Breast epithelium (tissue), 3 donors: ENCODE data around the gene RAET1G.

ENCODE experiments used
- POLR2AphosphoS5 ChIP-seq, 3 donors: sonication (generic); formaldehyde crosslinking; IDR thresholded peaks; one replicate each; pipeline ENCODE4 v1.6.1; 2017; ENCODE audit warnings: antibody characterized with exemption in 3 of 3
- TF ChIP-seq, protein P1 (sequence below), 3 donors: fragments of 450-650 bp; IDR thresholded peaks; one replicate each; pipeline ENCODE4 v1.5.1; 2016 to 2017; ENCODE audit warnings: antibody characterized with exemption in 3 of 3, mild to moderate bottlenecking in 3 of 3, moderate library complexity in 3 of 3

DNA sequence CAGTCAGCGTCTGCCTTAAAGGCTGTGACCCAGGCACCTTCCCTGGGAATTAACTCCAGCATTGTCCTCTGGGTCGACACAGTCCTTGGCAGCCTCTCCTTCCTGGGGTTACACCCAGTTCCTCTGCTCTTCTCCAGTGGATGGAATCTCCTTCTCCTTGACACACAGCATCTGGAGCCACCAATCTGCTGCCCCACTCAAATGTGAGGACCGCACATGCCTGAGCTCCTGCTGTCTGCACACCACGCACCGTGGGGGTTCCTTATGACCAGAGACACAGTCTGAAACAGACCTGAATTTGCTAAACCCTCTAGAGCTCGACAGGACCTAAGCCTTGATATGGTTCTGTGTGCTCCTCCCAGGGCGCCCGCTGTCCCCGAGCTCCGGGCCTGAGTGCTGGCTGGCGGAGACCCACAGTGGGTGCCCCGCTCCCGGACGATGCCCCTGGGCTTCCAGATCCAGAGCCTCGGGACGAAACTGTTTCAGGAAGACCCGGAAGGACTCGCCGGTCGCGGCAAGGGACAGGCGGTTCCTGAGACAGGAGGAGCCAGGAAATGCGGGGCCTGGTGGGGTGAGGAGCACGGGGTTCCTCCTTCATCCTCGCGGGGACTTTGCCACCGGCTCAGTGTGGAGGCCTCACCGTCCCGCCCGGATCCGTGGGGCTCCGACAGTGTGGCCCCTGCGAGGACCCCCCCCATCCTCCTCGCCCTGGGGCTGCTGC is 2.5 kb upstream of the RAET1G start:
- TF ChIP-seq, protein P1, sequence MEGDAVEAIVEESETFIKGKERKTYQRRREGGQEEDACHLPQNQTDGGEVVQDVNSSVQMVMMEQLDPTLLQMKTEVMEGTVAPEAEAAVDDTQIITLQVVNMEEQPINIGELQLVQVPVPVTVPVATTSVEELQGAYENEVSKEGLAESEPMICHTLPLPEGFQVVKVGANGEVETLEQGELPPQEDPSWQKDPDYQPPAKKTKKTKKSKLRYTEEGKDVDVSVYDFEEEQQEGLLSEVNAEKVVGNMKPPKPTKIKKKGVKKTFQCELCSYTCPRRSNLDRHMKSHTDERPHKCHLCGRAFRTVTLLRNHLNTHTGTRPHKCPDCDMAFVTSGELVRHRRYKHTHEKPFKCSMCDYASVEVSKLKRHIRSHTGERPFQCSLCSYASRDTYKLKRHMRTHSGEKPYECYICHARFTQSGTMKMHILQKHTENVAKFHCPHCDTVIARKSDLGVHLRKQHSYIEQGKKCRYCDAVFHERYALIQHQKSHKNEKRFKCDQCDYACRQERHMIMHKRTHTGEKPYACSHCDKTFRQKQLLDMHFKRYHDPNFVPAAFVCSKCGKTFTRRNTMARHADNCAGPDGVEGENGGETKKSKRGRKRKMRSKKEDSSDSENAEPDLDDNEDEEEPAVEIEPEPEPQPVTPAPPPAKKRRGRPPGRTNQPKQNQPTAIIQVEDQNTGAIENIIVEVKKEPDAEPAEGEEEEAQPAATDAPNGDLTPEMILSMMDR (IDR thresholded peaks at IDR 0.05) = no peak
- TF ChIP-seq POLR2AphosphoS5 (IDR thresholded peaks at IDR 0.05) = no peak
